WTC11 (cell line): ENCODE data around the gene SMIM5. TPM values are rescaled to one million over a fixed set of nuclear protein-coding genes. Genes with fewer than 3 reads are reported as not detected.
"Not testable (repeated sequence)": the region's sequence is repeated elsewhere in the genome, so short reads cannot be mapped to it uniquely, and the experiment has no call there.

Experiments
- ATAC-seq: fragments of 200-7000 bp; cut with Tn5 transposase; 2 replicates; pipeline ENCODE4 v1.10.0; 2021; ENCODE audit warnings: mild to moderate bottlenecking, moderate library complexity
- CTCF ChIA-PET: fragments of 300-600 bp; sonication (Branson Sonifier 250); formaldehyde crosslinking; loops from one replicate; lab custom pipeline; 2021; ENCODE audit warnings: antibody characterized with exemption; lab: Charles Lee
- POLR2A ChIA-PET: fragments of 350-600 bp; sonication (Branson Sonifier 250); formaldehyde crosslinking; loops from one replicate; lab custom pipeline; 2021; ENCODE audit warnings: antibody characterized with exemption; lab: Charles Lee
- DNase-seq: peaks from one replicate; pipeline ENCODE4 v3.0.0; 2021; ENCODE audit warnings: low spot score
- H3K27ac Mint-ChIP-seq: 2 replicates; pipeline ENCODE4 v1.8.0; 2021; ENCODE audit warnings: mixed read lengths
- H3K27me3 Mint-ChIP-seq: 2 replicates; pipeline ENCODE4 v1.8.0; 2021; ENCODE audit warnings: low read depth, mild to moderate bottlenecking, moderate library complexity, mixed read lengths
- H3K36me3 Mint-ChIP-seq: 2 replicates; pipeline ENCODE4 v1.8.0; 2021; ENCODE audit warnings: mixed read lengths
- H3K4me1 Mint-ChIP-seq: 2 replicates; pipeline ENCODE4 v1.8.0; 2022; ENCODE audit warnings: mixed read lengths
- H3K4me3 Mint-ChIP-seq: 2 replicates; pipeline ENCODE4 v1.8.0; 2021; ENCODE audit warnings: mild to moderate bottlenecking, moderate library complexity, mixed read lengths
- H3K9me3 Mint-ChIP-seq: 2 replicates; pipeline ENCODE4 v1.8.0; 2021; ENCODE audit warnings: mixed read lengths
- ELF4 ChIP-seq: sonication (generic); formaldehyde crosslinking; IDR thresholded peaks from 2 replicates; pipeline ENCODE4 v1.8.1; 2022; ENCODE audit warnings: low read depth, mild to moderate bottlenecking, moderate library complexity, missing genetic modification reagents
- EMX1 ChIP-seq: fragments of 250-450 bp; sonication (Bioruptor Pico); IDR thresholded peaks from 2 replicates; pipeline ENCODE4 v1.8.0; 2021; ENCODE audit warnings: mild to moderate bottlenecking
- PRDM15 ChIP-seq: sonication (generic); formaldehyde crosslinking; IDR thresholded peaks from 2 replicates; pipeline ENCODE4 v1.8.0; 2022; ENCODE audit warnings: missing genetic modification reagents
- PRRX2 ChIP-seq: fragments of 250-450 bp; sonication (Bioruptor Pico); IDR thresholded peaks from 2 replicates; pipeline ENCODE4 v1.8.0; 2021; ENCODE audit warnings: mild to moderate bottlenecking
- TEAD4 ChIP-seq: sonication (generic); formaldehyde crosslinking; IDR thresholded peaks from 2 replicates; pipeline ENCODE4 v1.8.0; 2022; ENCODE audit warnings: mild to moderate bottlenecking, missing genetic modification reagents
- ZNF532 ChIP-seq: fragments of 250-450 bp; sonication (Bioruptor Pico); IDR thresholded peaks from 2 replicates; pipeline ENCODE4 v1.9.0; 2021; ENCODE audit warnings: mild to moderate bottlenecking, borderline replicate concordance
- total RNA-seq: library from RNA; stranded (reverse); gene quantifications from 3 replicates; pipeline ENCODE4 v1.2.3, GENCODE V29; 2021
- TF ChIP-seq, protein P1 (sequence below): sonication (generic); formaldehyde crosslinking; IDR thresholded peaks from 2 replicates; pipeline ENCODE4 v1.8.1; 2023; ENCODE audit warnings: mild to moderate bottlenecking, moderate library complexity, missing genetic modification reagents
- TF ChIP-seq, protein P2 (sequence below): fragments of 250-450 bp; sonication (Bioruptor Pico); conservative IDR thresholded peaks from 2 replicates; pipeline ENCODE4 v1.9.0; 2021; ENCODE audit warnings: mild to moderate bottlenecking
- TF ChIP-seq, protein P3 (sequence below): sonication (generic); formaldehyde crosslinking; IDR thresholded peaks from 2 replicates; pipeline ENCODE4 v1.8.0; 2023; ENCODE audit warnings: mild to moderate bottlenecking, missing genetic modification reagents
- TF ChIP-seq, protein P4 (sequence below): sonication (generic); formaldehyde crosslinking; IDR thresholded peaks from 2 replicates; pipeline ENCODE4 v1.8.1; 2022; ENCODE audit warnings: mild to moderate bottlenecking, missing genetic modification reagents, moderate library complexity, borderline replicate concordance
- TF ChIP-seq, protein P5 (sequence below): sonication (generic); formaldehyde crosslinking; IDR thresholded peaks from 2 replicates; pipeline ENCODE4 v1.8.1; 2022; ENCODE audit warnings: missing genetic modification reagents, borderline replicate concordance

SMIM5 gene
- total RNA-seq, 1 experiment from 2014 or later: not detected

DNA sequence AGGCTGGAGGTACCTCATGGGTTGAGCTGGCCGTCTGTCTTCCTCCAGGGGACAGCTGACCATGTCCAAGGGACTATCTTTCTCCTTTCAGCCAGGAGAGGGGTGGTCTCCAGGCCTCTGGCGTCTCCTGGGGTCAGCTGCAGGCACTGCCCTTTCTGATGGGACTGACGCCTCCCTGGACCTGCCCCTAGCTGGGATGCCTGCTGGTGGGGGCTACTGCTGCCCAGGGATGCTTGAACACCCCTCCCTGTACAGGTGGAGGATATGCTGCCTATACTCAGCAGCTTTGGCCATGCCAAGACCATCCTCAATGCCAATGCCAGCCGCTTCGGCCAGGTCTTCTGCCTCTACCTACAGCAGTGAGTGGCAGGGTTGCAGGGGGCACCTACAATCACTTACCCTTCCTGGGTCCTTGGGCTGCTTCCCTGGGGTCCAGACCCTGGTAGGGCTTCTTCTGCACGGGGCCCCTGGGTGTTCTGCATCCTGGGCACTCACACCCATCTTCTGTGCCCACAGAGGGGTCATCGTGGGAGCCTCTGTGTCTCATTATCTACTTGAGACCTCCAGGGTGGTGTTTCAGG lies 41.4 kb upstream of the SMIM5 start (continued):
- TF ChIP-seq, protein P1, sequence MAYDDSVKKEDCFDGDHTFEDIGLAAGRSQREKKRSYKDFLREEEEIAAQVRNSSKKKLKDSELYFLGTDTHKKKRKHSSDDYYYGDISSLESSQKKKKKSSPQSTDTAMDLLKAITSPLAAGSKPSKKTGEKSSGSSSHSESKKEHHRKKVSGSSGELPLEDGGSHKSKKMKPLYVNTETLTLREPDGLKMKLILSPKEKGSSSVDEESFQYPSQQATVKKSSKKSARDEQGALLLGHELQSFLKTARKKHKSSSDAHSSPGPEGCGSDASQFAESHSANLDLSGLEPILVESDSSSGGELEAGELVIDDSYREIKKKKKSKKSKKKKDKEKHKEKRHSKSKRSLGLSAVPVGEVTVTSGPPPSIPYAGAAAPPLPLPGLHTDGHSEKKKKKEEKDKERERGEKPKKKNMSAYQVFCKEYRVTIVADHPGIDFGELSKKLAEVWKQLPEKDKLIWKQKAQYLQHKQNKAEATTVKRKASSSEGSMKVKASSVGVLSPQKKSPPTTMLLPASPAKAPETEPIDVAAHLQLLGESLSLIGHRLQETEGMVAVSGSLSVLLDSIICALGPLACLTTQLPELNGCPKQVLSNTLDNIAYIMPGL (CRISPR knock-in tag): no peak

- DNase-seq (no peak), ATAC-seq (no peak)
- ChIA-PET POLR2A (interaction anchor here (1.0 kb wide), 1 partner anchor 9 kb away, joined by 3 read pairs; no protein-coding TSS in a partner anchor), CTCF (interaction anchor here (0.9 to 8.9 kb wide), 7 partner anchors 9 to 161 kb away, joined by 3 to 61 read pairs (median 7); partner anchors contain the start of gene SMIM5)
- H3K9me3 Mint-ChIP-seq: no peaks in the 10 kb centered on the region
- TF ChIP-seq, protein P2, sequence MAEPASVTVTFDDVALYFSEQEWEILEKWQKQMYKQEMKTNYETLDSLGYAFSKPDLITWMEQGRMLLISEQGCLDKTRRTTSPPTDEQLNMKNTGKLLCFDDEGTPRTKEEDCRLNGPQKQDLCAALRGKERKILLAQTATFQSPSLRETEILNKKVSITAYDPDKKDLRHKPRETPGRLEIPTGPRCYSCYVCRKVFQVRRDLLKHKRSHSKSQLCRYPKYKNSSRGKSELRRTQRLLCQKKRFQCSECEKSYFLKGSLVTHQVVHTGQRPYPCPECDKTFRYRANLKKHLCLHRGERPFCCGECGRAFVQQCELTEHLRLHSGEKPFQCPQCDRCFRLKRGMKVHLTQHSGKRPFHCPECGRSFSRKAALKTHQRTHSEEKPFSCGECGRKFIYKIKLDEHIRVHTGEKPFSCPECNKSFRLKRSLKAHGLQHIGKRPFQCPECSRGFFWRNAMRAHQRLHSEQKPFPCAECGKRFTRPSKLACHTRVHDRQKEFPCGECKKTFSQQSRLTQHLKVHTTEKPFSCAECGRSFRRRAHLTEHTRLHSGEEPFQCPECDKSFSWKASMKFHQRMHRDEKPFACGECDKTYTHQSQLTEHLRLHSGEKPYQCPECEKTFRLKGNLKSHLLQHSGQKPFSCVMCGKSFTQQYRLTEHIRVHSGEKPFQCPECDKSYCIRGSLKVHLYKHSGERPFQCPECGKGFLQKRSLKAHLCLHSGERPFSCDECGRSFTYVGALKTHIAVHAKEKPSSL (CRISPR knock-in tag): no peak
- TF ChIP-seq TEAD4 (no peak), PRDM15 (CRISPR knock-in tag) (no peak), ELF4 (CRISPR knock-in tag) (no peak), PRRX2 (CRISPR knock-in tag) (no peak), ZNF532 (CRISPR knock-in tag) (no peak), EMX1 (CRISPR knock-in tag) (no peak)
- TF ChIP-seq, protein P3, sequence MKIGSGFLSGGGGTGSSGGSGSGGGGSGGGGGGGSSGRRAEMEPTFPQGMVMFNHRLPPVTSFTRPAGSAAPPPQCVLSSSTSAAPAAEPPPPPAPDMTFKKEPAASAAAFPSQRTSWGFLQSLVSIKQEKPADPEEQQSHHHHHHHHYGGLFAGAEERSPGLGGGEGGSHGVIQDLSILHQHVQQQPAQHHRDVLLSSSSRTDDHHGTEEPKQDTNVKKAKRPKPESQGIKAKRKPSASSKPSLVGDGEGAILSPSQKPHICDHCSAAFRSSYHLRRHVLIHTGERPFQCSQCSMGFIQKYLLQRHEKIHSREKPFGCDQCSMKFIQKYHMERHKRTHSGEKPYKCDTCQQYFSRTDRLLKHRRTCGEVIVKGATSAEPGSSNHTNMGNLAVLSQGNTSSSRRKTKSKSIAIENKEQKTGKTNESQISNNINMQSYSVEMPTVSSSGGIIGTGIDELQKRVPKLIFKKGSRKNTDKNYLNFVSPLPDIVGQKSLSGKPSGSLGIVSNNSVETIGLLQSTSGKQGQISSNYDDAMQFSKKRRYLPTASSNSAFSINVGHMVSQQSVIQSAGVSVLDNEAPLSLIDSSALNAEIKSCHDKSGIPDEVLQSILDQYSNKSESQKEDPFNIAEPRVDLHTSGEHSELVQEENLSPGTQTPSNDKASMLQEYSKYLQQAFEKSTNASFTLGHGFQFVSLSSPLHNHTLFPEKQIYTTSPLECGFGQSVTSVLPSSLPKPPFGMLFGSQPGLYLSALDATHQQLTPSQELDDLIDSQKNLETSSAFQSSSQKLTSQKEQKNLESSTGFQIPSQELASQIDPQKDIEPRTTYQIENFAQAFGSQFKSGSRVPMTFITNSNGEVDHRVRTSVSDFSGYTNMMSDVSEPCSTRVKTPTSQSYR (CRISPR knock-in tag): no peak
- TF ChIP-seq, protein P4, sequence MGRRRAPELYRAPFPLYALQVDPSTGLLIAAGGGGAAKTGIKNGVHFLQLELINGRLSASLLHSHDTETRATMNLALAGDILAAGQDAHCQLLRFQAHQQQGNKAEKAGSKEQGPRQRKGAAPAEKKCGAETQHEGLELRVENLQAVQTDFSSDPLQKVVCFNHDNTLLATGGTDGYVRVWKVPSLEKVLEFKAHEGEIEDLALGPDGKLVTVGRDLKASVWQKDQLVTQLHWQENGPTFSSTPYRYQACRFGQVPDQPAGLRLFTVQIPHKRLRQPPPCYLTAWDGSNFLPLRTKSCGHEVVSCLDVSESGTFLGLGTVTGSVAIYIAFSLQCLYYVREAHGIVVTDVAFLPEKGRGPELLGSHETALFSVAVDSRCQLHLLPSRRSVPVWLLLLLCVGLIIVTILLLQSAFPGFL (CRISPR knock-in tag): no peak
- TF ChIP-seq, protein P5, sequence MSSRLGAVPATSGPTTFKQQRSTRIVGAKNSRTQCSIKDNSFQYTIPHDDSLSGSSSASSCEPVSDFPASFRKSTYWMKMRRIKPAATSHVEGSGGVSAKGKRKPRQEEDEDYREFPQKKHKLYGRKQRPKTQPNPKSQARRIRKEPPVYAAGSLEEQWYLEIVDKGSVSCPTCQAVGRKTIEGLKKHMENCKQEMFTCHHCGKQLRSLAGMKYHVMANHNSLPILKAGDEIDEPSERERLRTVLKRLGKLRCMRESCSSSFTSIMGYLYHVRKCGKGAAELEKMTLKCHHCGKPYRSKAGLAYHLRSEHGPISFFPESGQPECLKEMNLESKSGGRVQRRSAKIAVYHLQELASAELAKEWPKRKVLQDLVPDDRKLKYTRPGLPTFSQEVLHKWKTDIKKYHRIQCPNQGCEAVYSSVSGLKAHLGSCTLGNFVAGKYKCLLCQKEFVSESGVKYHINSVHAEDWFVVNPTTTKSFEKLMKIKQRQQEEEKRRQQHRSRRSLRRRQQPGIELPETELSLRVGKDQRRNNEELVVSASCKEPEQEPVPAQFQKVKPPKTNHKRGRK (CRISPR knock-in tag): no peak
- peaks cover 9% of the 10 kb centered on the region for H3K27me3 Mint-ChIP-seq
- peaks cover 1% of the 10 kb centered on the region; the same call in 1 of the 2 replicates for H3K4me1 Mint-ChIP-seq
- H3K4me3 Mint-ChIP-seq: no peak overlapping the region
- no peaks in the 10 kb centered on the region for H3K36me3 Mint-ChIP-seq
- peak overlapping the region; percentile 36; the same call in 1 of the 2 replicates for H3K27ac Mint-ChIP-seq
Observed at GRCh38 chr17:75592348-75593020, 40.8 kb upstream of the SMIM5 start.

DNA sequence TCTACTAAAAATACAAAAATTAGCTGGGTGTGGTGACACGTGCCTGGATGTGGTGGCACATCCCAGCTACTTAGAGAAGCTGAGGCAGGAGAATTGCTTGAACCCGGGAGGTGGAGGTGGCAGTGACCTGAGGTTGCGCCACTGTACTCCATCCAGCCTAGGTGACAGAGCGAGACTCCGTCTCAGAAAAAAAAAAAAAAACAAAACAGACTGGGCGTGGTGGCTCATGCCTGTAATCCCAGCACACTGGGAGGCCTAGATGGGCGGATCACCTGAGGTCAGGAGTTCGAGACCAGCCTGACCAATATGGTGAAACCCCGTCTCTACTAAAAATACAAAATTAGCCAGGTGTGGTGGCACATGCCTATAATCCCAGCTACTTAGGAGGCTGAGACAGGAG lies 39.8 kb upstream of the SMIM5 start:
- H3K4me3 Mint-ChIP-seq, H3K4me1 Mint-ChIP-seq, ATAC-seq, H3K9me3 Mint-ChIP-seq, H3K27me3 Mint-ChIP-seq, H3K27ac Mint-ChIP-seq, DNase-seq, H3K36me3 Mint-ChIP-seq: not testable (repeated sequence)
- ChIA-PET POLR2A (interaction anchor here (1.0 kb wide), 1 partner anchor 8 kb away, joined by 3 read pairs; no protein-coding TSS in a partner anchor), CTCF (interaction anchor here (0.7 to 8.9 kb wide), 8 partner anchors 8 to 160 kb away, joined by 3 to 61 read pairs (median 6); partner anchors contain the start of gene SMIM5)
